Glomerular endothelial cell (primary cell): ENCODE measurements around the gene HIC1. TPM values are rescaled to one million over a fixed set of nuclear protein-coding genes. Genes with fewer than 3 reads are reported as not detected.

Experiments used
- DNase-seq: peaks from one replicate; pipeline ENCODE4 v3.0.0-alpha.2; 2011; ENCODE audit warnings: low read depth, low spot score; ENCODE audit errors: extremely low read depth
- total RNA-seq: library from RNA; depleted of rRNA; stranded (reverse); fragments of >200 nt; gene quantifications from 2 replicates; pipeline ENCODE4 v1.2.3, GENCODE V29; 2015

Gene HIC1
- total RNA-seq, 1 donor from 2014 or later: 97.1 TPM

DNA sequence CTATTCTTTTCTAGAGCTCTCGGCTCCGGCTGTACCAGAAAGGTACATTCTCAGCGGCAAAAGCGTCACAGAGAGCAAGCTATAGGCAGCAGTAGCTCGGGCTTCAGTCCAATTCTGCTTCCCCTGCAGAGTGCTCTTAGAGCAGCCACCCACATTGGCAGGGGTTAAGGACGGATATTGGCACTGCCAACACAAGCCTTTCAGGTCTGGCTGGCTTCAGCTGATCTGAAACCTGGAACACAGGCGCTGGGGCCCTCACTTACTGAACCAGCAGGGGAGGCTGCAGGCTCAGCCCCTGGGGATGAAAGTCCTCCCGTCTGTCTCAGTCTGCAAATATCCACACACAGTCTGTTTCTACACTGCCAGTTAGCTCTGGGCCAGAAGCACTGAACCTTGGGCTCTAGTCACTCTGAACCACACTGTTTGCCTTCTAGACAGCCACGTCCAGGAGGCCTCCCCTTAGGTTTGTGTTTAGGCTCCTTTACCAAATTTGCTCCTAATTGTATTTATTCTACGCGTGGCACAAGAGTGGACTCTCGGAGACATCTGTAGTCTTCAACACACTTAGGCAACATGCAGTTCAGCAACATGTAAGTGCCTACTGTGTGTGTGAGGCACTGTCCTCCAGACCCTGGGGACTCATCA lies 40.1 kb downstream of the HIC1 start:
- no peak for DNase-seq

DNA sequence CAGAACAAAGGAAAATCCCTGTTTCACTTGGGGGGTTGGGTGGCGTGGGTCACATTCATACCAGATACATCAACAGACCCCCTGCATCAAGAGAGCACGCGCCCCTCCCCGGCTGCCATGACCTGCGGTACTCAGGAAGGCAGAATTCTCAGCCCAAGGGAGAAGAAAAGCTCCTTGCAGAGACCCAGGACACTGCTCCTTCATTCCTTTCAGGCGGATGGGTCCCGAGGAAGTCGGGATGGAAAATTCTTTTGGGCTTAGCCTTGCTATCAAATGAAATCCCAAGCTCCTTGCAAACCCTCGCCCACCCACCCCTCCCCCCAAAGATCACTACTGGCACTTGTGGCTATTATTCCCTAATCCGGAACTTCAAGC lies 40.6 kb downstream of the HIC1 start:
- DNase-seq: no peak

DNA sequence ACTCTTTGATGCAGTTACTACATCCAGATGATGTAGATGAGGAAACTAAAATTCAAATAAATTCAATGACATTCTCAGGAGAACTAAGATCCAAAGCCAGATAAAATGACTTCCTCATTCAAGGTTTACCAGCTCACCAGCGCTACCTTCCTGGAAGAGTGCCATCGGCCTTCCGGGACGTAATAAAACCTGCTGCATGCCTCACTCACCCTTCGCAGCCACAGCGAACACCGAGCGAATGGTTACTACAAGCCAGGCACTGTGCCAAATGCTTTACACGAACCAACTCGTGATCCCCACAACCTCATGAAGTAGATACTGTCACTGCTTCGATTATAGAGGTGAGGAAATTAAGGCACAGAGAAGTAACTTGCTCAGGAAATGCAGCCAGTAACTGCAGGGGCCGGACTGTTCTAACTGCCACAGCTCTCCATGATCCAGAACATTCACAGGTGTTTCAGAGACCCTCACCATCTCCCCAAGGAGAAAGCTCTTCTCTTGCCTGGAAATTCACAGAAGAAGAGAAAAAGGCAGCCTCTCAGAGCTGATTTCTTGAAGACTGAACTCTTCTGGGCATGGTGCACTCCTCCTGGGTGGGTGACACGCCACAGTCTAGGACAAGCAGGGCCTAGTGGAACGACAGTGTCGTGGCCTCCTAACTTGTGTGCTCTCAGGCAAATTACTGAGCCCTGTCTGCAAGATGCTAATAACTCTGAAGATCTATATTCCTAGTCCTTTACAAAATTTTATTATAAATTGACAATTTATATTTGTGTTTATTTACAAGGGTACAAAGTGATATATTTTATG lies 46.8 kb downstream of the HIC1 start:
- DNase-seq: peak; percentile 62

DNA sequence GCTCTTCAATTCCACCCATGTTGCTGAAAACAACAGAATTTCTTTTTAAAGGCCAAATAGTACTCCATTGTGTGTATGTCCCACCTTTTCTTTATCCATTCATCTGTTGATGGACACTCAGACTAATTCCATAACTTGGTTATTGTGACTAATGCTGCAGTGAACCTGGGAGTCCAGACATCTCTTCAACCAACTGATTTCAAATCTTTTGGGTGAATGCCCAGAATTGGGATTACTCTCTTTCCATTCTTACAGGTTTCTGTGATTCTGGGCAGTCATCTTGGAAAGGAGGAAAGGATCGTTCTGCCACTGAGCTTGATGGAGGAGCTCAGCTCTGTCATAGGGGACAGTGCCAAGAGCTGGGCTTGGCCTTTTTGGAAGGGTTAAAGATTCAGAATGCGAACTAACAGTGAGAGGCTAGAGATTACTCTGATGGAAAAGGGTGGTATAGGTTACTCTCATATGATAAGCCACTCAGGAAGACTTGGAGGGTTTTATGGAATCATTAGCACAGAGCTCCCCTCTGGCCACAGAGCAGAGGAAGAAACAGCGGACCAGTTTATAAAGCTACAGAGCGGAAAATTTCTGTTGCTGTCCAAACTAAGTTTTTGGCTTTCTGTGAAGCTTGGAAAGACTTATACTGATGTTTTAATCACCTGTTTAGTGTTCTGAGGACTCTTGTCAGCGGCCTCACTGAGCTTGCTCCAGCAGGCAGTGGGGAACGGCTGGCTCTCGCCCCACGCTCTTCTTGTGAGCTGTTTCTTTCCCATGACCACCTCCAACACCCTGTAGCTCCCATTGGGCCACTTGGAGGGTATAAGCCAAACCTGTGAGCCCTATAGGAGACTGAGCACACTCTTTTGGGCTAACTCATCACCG lies 48.3 kb downstream of the HIC1 start:
- no peak for DNase-seq

DNA sequence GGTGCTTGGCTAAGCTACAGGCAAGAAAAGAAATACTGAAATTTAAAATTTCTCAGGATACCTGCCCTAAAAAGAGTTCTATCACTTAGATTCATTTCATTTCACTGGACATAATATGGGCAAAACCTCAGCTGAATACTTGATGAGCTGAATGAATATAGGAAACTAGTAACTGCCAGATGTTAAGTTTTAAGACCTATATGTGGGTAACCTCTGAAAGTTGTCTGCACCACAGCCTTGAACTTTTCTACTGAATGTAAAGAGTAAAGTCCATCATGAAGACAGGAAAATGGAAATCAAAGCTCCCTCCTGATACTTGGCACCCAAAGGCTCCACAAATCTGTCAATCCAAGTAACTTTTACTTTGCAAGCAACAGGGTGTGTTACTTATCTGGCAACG lies 50.8 kb downstream of the HIC1 start:
- DNase-seq: no peak

DNA sequence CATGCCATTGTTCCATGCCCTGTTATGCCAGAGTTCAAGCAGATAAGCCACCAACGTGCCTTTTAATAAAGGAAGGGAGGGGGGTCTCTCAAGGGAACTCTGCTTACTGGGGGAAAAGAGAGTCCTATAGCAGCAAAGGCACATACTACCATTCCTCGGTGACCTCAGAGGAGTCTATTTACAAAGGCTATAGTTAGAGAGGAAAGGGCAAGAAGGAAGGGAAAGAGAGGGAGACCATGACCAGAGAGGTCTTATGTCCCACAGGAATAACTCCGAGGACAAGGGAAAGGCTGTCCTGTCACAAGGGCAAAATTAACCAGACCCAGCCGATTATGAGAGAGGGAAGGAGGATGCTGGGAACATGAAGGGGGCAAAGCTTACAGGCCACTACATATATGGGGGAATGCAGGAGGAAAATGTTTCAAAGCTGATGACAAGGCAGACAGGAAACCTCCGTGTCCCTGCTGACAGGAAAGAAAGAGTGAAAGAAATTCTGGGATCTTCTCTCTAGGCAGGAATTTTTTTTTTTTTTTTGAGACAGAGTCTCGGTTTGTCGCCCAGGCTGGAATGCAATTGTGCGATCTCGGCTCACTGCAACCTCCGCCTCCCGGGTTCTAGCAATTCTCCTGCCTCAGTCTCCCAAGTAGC lies 51.5 kb downstream of the HIC1 start:
- no peak for DNase-seq

DNA sequence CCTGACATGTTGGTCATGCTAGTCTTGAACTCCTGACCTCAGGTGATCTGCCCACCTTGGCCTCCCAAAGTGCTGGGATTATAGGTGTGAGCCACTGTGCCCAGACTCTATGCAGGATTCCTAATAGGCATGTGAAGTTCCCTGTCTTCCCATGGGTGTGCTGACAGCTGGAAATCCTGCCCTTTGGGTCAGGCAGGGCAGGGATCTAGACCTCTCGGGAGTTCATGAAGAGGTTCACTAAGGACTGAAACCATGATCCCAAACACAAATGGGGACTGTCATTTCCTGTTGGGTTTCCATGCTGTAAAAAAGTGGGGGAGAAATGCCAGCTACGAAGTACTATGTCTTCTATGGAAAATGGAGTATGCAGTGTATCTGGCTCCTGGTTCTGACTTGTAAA lies 52.1 kb downstream of the HIC1 start:
- no peak for DNase-seq

DNA sequence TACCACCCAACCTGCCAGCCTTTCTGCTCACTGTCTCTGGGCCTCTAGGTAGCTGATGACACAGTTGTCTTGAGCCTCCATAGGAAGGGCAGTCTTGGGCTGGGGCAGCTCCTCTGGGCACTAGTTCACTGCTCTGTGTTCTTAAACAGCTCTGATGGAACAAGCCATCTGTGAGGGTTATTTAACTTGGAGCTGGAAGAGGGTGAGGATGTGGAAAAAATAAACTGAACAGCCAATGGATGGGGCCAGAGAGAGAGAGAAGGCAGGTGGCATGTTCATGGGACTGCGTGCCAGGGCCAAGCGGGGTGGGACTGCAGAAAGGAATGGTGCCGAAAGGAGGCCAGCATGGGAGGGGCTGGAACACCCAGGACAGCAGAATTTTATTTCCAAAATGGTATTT lies 52.6 kb downstream of the HIC1 start:
- no peak for DNase-seq

DNA sequence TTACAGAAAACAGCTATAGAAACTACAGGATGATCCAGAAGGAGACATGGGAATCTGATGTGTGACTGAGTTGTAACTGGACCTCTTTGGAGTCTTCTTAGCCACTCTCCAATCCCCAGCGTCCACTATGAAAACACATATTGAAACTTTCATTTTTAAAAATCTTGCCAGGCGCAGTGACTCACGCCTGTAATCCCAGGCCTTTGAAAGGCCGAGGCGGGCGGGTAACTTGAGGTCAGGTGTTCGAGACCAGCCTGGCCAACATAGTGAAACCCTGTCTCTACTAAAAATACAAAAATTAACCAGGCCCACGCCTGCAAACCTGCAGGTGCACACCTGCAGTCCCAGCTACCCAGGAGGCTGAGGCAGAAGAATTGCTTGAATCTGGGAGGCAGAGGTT lies 53.3 kb downstream of the HIC1 start:
- DNase-seq: no peak

DNA sequence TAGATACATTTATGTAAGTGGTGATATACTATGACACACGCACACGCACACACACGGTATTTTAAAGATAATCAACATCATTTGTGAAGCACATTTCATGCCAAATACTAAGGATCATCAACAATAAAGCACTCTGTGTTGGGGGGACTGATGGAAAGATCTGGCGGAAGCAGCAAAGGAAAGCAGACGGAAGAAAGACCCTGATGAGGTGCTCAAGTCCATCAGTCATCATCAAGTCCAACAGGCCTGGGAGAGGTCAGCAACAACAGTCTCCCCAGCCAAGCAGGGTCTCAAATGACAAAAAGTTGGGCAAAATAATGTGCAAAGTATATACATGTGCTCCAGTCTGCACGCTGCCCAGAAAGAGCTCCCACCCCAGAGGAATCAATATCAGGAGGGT lies 55.5 kb downstream of the HIC1 start:
- no peak for DNase-seq

DNA sequence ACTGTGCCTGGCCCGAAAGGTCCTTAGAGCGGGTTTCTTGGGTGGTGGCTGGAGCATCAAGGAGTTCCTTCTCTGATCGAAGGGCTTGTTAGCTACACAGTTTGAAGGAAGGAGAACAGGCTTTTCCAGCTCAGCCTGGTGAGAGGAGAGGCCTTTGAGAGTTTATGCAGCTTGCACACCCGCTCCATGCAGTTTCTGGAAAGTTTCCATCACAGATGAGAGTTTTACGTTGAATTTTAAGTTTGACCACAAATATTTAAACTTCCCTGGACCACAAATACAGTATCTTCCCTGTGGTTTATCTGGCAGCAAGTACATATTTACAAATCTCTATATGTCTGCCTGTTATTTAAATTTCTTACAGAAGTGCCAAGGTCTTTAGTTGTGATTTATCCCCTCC lies 56.8 kb downstream of the HIC1 start:
- no peak for DNase-seq

Other genes with a start within 250 kb of the HIC1 start
- gene SMYD4, start 225.2 kb upstream of the HIC1 start, total RNA-seq: 6.6 and 9.2 TPM in 2 replicates
- 23.3 and 29.2 TPM in 2 replicates for gene RPA1, start 225.1 kb upstream of the HIC1 start, total RNA-seq
- gene RTN4RL1, start 29.8 kb upstream of the HIC1 start, total RNA-seq: not detected in 2 replicates
- 19.2 and 25.4 TPM in 2 replicates for gene DPH1, start 24.9 kb upstream of the HIC1 start, total RNA-seq
- 60.8 and 76.1 TPM in 2 replicates for gene OVCA2, start 13.1 kb upstream of the HIC1 start, total RNA-seq
- 36.6 and 46.4 TPM in 2 replicates for gene SMG6, start 248.7 kb downstream of the HIC1 start, total RNA-seq
- 8.4 and 19.7 TPM in 2 replicates for gene SRR, start 248.8 kb downstream of the HIC1 start, total RNA-seq